GM12872 (cell line): Measurements from ENCODE around the gene NIM1K.

ENCODE experiments used
- CTCF ChIP-seq: IDR thresholded peaks from 3 replicates; pipeline ENCODE4 v1.5.1; 2011; ENCODE audit warnings: low read depth, mild to moderate bottlenecking, low read length, moderate library complexity; ENCODE audit not compliant: insufficient read depth

The NIM1K gene

GRCh38 chr5:43204958-43205357 is 12.9 kb downstream of the NIM1K start:
- TF ChIP-seq CTCF = no peak

- no peak for TF ChIP-seq CTCF
Measured at GRCh38 chr5:43207601-43208000, 15.6 kb downstream of the NIM1K start.

- no peak for TF ChIP-seq CTCF
Measured at GRCh38 chr5:43208658-43209057, 16.6 kb downstream of the NIM1K start.

GRCh38 chr5:43209060-43209459 is 17.0 kb downstream of the NIM1K start:
- TF ChIP-seq CTCF = no peak

- TF ChIP-seq CTCF = no peak
Measured at GRCh38 chr5:43209833-43210232, 17.8 kb downstream of the NIM1K start.

GRCh38 chr5:43210570-43210969 is 18.5 kb downstream of the NIM1K start:
- TF ChIP-seq CTCF = no peak

GRCh38 chr5:43213951-43214350 is 21.9 kb downstream of the NIM1K start:
- TF ChIP-seq CTCF = no peak

GRCh38 chr5:43215073-43215631 is 23.1 kb downstream of the NIM1K start:
- no peak for TF ChIP-seq CTCF
